HG02884 (cell line): ENCODE measurements around the gene SOX9.

ENCODE experiments used
- ATAC-seq: cut with Tn5 transposase; IDR thresholded peaks from one replicate; pipeline ENCODE4 v1.9.1; 2021; ENCODE audit warnings: mild to moderate bottlenecking, moderate library complexity; ENCODE audit not compliant: unreplicated experiment

The SOX9 gene

GRCh38 chr17:72152387-72152929 lies 31.6 kb downstream of the SOX9 start:
- ATAC-seq, result no peak

DNA sequence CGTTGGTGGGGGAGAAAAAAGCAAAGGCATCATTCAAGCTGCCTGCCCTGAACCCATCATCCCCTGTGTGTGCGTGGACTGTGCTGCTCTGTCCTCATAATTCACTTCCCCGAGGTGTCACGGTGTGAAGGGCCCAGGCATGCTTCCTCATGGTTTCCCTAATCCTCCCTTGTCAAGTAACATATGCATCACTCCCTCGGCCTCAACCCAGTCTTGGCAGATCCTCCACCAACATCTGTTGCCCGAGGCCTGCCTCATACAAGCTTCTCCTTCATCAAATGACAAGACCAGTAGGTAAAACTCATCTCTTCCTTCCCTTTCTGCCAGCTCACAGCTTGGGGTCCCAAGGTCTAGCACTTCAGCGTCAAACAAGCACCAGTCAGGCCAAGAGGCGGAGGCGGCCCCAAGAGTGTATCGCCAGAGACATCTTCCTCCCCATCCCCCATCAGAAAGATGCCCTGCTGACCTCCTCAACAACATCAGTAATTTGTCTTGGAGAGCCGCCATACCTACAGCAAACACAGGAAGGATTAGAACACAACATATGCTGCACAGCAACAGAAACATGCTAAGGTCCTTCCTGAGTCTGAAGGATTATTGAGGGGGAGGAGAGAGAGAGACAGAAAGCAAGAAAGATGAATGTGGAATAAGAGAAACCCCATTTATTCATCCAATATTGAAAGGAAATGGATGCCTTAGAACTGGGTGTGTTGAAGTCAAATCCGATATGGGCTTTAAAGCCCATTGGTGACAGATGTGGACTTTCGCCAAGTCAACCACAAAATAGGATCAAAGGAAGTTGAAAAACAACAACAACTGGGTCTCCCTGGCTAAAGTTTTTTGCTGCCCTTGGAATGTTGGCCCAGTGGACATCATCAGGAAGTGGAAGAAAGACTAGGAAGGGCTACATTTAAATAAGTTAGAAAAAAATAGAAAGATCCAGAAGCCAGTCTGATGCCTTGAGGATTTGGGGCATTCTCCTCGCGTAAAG lies 38.4 kb downstream of the SOX9 start:
- no peak for ATAC-seq

DNA sequence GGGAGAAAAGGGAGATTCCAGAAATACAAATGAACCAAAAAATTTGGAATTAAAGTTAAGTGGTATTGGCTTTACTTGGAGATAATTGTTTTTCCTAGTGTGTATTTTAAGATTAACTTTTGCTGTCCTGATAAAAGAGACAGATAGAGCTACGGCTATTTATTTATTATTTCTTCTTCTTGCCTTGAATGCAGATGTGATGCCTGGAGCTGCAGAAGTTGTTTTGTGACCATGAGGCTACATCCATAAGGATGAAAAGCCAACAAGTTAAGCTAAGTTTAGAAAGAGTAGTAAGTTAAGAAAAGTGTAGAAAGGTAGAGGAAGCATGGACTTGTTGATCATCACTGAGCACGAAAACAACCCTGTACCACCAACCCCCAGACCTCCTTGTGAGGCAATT lies 41.7 kb downstream of the SOX9 start:
- no peak for ATAC-seq

GRCh38 chr17:72163474-72163873 lies 42.7 kb downstream of the SOX9 start:
- ATAC-seq, result no peak

- ATAC-seq, result no peak
Observed at GRCh38 chr17:72164158-72164739, 43.4 kb downstream of the SOX9 start.

DNA sequence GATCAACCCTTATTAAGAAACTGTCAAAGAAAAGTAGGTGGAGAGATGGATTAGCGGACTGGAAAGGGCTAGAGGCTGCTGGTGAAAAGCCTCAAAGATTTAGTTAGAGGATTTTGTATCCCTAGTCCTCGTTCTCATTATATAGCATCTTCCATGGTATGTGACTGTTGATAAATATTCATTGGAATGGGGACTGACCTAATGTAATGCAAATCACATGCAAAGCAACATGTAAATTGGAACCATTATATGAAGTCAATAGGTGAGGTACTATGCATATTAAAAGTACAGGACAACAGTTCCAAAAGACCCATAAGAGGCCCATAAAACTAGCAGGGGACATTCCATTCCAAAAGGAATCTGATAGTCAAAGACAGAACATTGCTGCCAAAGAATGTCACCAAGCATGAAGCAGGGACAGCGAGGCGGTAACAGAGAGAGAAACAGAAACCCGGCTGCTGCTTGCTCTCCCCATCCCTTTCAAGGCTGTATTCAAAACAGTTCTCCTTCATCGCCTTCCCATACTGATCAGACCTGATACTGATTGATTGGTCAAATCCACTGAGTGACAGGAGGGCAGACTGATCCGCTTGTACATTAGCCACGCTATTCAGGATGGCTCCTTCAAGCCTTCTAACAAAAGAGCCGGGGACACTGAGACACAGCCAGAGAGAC lies 44.5 kb downstream of the SOX9 start:
- ATAC-seq, result no peak

- ATAC-seq, result no peak
Observed at GRCh38 chr17:72165867-72166439, 45.1 kb downstream of the SOX9 start.

- no peak for ATAC-seq
Observed at GRCh38 chr17:72167593-72167992, 46.8 kb downstream of the SOX9 start.

DNA sequence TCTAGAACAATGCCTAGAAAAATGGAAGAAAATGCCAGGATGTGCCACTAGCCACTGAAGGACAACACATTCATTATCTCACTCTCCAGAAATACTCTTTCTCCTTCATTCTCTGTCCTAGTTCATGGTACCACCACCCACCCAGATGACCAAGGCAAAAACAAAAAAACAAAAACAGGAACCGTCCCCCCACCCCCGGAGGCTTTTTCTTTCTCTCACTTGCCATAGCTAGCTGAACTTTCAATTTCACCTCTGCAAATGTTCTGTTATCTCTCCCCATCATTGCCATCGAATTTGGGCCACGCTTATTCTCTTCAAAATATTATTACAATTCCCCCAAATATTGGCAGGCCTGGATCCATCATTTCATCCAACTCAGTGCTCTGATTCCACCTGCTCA lies 49.0 kb downstream of the SOX9 start:
- ATAC-seq, result no peak

- ATAC-seq, result no peak
Observed at GRCh38 chr17:72171703-72172667, 51.2 kb downstream of the SOX9 start.

DNA sequence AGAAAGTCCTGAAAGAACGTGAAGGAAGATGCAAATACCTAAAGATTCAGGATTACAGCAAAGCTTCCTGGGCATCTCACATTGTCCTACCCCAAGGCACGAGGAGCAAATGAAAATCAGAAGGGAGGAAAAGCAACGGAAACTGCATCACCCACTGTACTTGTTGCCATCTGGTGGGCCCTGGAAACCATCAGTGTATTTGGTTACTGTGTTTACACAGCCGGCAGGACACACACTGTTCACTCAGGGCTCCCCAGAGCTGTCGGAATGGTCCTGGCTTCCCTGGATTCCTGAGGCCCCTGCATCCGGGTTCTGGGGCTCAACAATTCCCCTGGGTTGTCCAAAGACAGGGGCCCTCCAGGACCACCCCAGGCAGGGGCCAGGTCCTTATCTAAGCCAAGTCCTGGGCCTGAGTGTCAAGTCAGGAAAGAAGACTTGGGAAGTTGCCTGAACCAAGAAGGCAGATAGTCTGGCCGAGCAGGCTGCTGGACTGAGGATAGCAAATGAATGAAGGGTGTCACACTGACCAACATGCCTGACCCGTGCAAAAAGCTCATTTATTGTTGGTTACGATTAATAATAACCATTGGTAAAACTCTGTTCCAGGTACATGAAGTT lies 52.8 kb downstream of the SOX9 start:
- no peak for ATAC-seq

DNA sequence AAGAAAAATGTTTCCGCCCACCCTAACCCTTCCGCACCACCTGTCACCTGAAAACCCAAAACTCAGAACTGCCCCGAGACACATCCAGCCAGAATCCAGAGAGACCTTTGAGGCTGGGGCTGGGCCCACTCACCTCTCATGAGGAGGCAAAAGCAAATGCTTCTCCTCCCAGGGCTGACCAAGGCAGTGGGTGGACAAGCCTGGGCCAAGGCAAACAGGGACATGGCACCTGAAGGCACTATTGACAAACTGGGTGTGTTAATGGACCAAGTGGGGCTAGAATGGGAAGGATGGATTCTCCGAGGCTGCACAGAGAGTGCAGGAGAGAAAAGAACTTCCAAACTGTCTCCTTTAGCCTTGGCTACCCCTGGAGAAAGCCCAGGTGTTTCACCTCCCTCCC lies 54.4 kb downstream of the SOX9 start:
- no peak for ATAC-seq
